NCI-H1930 (cell line): ENCODE data around the gene RDH5.
"Not testable (repeated sequence)": the region's sequence is repeated elsewhere in the genome, so short reads cannot be mapped to it uniquely, and the experiment has no call there.

Source experiments
- DNase-seq, 2 experiments: peaks; one replicate each; lab custom pipeline; 2025; lab: John Stamatoyannopoulos, UW

Gene RDH5

DNA sequence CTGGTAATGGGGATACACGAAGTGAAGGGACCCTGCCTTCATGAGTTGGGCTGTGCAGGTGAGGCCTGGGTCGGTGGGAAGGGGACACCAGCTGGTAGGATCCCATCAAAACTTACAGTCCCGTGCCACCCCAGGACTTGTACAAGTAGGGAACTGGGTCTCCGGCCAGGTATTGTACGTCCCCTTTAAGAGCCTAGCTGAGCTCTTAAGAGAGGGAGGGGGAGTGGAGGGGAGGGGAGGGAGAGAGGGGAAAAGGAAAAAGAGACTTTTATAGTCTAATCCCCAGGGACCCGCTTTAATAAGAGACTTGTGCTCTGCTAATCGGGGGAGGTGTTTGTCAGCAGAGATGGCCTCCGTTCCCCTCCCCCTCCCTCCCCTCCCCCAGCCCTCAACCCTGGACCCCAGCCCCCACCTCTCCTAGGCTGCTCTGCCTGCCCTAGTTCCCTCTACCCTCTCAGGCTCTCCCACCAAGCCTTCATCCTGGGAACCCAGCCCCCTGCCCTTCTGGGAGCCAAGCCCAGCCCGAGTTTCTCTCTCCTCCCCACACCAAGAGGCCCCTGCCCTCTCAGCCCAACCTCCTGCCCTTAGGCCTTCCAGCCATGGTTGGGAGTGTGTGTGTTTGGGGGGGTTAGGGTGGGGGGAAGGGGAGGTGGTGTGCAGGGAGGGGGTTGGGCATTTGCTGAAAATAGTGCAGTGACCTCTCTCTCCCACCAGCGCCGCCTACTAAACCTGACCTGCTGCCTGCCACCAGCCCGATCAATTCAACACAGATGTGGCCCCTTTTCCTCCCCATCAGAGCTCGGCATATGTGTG, 25.4 kb downstream of the RDH5 start:
- DNase-seq, result no peak

DNA sequence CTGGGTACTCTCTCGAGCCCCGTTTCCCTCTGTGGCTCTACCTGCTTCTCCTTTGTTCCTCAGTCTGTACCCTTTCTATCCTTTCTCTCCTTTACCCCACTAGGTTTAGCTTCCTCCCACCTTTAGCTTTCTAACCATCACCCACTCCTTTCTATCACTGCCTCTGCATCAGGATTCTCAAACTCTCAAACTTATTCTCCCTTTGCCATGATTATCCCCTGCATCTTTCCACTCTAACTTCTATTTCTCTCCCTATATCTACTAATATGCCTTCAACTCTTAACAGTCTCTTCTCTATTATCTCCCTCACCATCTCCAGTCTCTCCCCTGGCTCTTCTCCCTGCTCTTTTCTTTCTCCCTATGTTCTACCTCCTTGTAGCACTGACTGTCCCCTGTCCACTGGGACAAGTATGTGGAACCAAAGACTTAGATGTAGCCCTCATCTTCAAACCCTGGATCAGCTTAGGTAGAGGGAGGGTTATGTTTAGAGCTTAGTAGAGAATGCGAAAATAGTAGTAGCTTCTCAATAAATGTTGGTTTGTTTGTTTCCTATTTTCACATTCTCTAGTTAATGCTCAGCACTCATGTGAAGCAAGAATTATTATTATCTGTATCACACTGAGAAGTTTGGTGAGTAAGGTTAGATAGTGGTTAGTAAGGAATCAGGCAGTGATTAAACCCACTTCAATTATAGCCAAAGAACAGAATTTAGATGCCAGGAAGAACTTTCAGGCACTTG, 26.1 kb downstream of the RDH5 start:
- no peak for DNase-seq

- DNase-seq, result no peak
Measured at GRCh38 chr12:55746913-55747231, 26.7 kb downstream of the RDH5 start.

GRCh38 chr12:55748230-55748993, 28.2 kb downstream of the RDH5 start:
- no peak for DNase-seq

DNA sequence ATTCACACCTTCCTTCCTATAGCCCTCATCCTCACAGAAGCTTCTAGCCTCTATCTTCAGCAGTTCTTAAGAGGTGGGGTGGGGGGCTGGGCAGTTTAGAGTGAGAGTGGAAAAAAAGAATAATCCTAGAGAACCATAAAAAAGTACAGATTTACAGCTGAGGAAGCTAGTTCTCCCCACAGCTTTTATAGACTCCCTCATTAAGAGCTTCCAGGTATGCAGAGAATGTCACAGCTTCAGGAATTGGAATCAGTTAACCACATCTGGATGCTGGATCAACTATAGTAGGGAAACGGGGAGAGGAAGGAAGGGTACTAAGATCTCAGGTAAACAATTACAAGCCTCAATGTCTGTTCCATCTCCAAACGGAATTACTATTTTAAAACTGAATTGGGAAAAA, 35.1 kb downstream of the RDH5 start:
- DNase-seq, result no peak

- DNase-seq, result no peak
Measured at GRCh38 chr12:55757701-55758100, 37.5 kb downstream of the RDH5 start.

DNA sequence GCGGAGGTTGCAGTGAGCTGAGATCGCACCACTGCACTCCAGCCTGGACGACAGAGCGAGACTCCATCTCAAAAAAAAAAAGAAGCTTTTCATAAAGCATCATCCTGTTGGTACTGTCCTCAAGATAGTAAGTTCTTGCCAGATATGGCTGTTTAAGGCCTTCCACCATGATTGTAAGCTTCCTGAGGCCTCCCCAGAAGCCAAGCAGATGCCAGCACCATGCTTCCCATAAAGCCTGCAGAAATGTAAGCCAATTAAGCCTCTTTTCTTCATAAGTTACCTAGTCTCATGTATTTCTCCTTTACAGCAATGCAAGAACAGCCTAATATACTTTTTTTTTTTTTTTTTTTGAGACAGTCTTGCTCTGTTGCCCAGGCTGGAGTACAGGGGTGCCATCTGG, 38.4 kb downstream of the RDH5 start:
- DNase-seq, result not testable (repeated sequence)

DNA sequence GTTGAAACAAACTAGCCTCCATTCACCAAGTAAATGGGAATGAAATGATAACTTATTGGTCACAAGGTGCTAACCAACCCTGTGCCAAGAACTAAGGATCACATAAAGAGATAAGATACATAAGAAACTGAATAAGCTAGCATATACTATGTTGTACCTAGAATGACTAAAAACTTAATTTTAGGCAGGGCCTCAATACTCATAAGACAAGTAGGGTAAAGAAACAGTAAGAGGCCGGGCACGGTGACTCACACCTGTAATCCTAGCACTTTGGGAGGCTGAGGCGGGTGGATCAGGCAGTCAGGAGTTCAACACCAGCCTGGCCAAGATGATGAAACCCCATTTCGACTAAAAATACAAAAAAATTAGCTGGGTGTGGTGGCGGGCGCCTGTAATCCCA, 40.5 kb downstream of the RDH5 start:
- no peak for DNase-seq

- no peak for DNase-seq
Measured at GRCh38 chr12:55762646-55763045, 42.5 kb downstream of the RDH5 start.

DNA sequence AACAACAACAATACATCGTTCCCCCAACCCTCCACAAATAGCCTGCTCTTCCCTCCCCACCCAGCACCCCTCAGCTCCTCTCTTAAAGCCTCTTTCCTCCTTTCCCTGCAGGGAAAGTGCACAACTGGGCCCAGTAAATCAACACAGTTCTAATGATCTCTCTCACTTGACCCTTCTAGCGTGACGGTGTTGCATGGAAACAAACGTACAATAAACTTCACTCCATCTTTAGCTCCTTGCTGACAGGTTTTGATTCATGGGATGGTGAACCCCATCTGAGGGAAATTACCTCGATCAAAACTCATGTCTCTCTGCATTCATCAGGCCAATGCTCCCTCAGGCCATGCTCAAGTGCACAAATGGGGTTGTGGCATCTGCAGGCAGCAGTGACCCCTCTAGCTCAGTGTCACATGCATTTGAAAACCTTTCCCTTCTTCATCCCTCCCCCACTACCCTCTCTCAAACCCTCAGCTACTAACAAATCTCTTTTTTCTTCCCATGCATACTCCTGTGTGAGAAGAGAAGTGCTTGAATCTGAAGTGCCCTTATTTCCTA, 45.6 kb downstream of the RDH5 start:
- DNase-seq, result no peak

GRCh38 chr12:55767156-55767555, 47.0 kb downstream of the RDH5 start:
- DNase-seq, result no peak

GRCh38 chr12:55771736-55772135, 51.5 kb downstream of the RDH5 start:
- no peak for DNase-seq
